MM.1S (cell line): ENCODE measurements around the gene NGEF.

Source experiments
- DNase-seq: peaks from one replicate; pipeline ENCODE4 v3.0.0-alpha.2; 2015
- H2AFZ ChIP-seq: fragments of 300-600 bp; sonication (generic); 2 replicates; pipeline ENCODE4 v1.6.0; 2016; ENCODE audit warnings: antibody characterized with exemption, low read length
- H3F3A ChIP-seq: fragments of 300-600 bp; sonication (generic); 2 replicates; pipeline ENCODE4 v1.6.1; 2016; ENCODE audit warnings: mild to moderate bottlenecking, antibody characterized with exemption, low read length, moderate library complexity, mixed read lengths; ENCODE audit not compliant: insufficient read depth
- H3K27ac ChIP-seq: fragments of 300-600 bp; sonication (generic); 2 replicates; pipeline ENCODE4 v1.5.1; 2016; ENCODE audit warnings: mild to moderate bottlenecking, low read length
- H3K27me3 ChIP-seq: fragments of 300-600 bp; sonication (generic); replicated peaks from 2 replicates; pipeline ENCODE4 v1.6.0; 2016; ENCODE audit warnings: low read length; ENCODE audit not compliant: insufficient read depth
- H3K36me3 ChIP-seq: fragments of 300-600 bp; sonication (generic); replicated peaks from 2 replicates; pipeline ENCODE4 v1.6.1; 2016; ENCODE audit warnings: mild to moderate bottlenecking, low read length, mixed read lengths; ENCODE audit not compliant: insufficient read depth
- H3K4me1 ChIP-seq: fragments of 300-600 bp; sonication (generic); 2 replicates; pipeline ENCODE4 v1.6.1; 2016; ENCODE audit warnings: low read length, mixed read lengths
- H3K4me2 ChIP-seq: fragments of 300-600 bp; sonication (generic); 2 replicates; pipeline ENCODE4 v1.6.0; 2016; ENCODE audit warnings: low read depth, low read length
- H3K4me3 ChIP-seq: fragments of 300-600 bp; sonication (generic); 2 replicates; pipeline ENCODE4 v1.5.1; 2016; ENCODE audit warnings: low read length, mixed read lengths
- H3K79me2 ChIP-seq: fragments of 300-600 bp; sonication (generic); 2 replicates; pipeline ENCODE4 v1.6.1; 2016; ENCODE audit warnings: mixed run types, low read length, mixed read lengths
- H3K9ac ChIP-seq: fragments of 300-600 bp; sonication (generic); 2 replicates; pipeline ENCODE4 v1.6.1; 2016; ENCODE audit warnings: low read length, mixed read lengths
- H3K9me2 ChIP-seq: fragments of 300-600 bp; sonication (generic); replicated peaks from 2 replicates; pipeline ENCODE4 v1.6.1; 2016; ENCODE audit warnings: mild to moderate bottlenecking, low read length, mixed read lengths; ENCODE audit not compliant: insufficient read depth
- H3K9me3 ChIP-seq: fragments of 300-600 bp; sonication (generic); replicated peaks from 2 replicates; pipeline ENCODE4 v1.6.1; 2016; ENCODE audit warnings: mild to moderate bottlenecking, low read length, mixed read lengths; ENCODE audit not compliant: insufficient read depth
- H4K20me1 ChIP-seq: fragments of 300-600 bp; sonication (generic); 2 replicates; pipeline ENCODE4 v1.6.1; 2016; ENCODE audit warnings: mild to moderate bottlenecking, low read length, moderate library complexity, mixed read lengths; ENCODE audit not compliant: insufficient read depth
- EZH2 ChIP-seq: fragments of 300-600 bp; sonication (generic); optimal IDR thresholded peaks from 2 replicates; pipeline ENCODE3; 2017; ENCODE audit warnings: low read depth, mild to moderate bottlenecking, antibody characterized with exemption, low read length, mixed read lengths
- EZH2phosphoT487 ChIP-seq: fragments of 300-600 bp; sonication (generic); IDR thresholded peaks from 2 replicates; pipeline ENCODE4 v1.6.1; 2018; ENCODE audit warnings: antibody characterized with exemption, low read length
- TF ChIP-seq, protein P1 (sequence below): fragments of 300-600 bp; sonication (generic); IDR thresholded peaks from 2 replicates; pipeline ENCODE4 v1.5.1; 2016; ENCODE audit warnings: antibody characterized with exemption, low read length, mixed read lengths

NGEF gene

GRCh38 chr2:232894746-232895145, 118.3 kb downstream of the NGEF start:
- H3K27ac ChIP-seq = no peak overlapping the region
- H3K4me1 ChIP-seq = no peaks in the 10 kb centered on the region
- H3F3A ChIP-seq = no peaks in the 10 kb centered on the region
- H3K9ac ChIP-seq = no peak overlapping the region
- no peaks in the 10 kb centered on the region for H3K36me3 ChIP-seq
- H4K20me1 ChIP-seq = no peaks in the 10 kb centered on the region
- no peaks in the 10 kb centered on the region for H3K9me2 ChIP-seq
- H3K4me2 ChIP-seq = no peak overlapping the region
- TF ChIP-seq EZH2phosphoT487 (no peak), EZH2 (no peak)
- TF ChIP-seq, protein P1, sequence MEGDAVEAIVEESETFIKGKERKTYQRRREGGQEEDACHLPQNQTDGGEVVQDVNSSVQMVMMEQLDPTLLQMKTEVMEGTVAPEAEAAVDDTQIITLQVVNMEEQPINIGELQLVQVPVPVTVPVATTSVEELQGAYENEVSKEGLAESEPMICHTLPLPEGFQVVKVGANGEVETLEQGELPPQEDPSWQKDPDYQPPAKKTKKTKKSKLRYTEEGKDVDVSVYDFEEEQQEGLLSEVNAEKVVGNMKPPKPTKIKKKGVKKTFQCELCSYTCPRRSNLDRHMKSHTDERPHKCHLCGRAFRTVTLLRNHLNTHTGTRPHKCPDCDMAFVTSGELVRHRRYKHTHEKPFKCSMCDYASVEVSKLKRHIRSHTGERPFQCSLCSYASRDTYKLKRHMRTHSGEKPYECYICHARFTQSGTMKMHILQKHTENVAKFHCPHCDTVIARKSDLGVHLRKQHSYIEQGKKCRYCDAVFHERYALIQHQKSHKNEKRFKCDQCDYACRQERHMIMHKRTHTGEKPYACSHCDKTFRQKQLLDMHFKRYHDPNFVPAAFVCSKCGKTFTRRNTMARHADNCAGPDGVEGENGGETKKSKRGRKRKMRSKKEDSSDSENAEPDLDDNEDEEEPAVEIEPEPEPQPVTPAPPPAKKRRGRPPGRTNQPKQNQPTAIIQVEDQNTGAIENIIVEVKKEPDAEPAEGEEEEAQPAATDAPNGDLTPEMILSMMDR = no peak
- DNase-seq = no peak
- H3K9me3 ChIP-seq = no peaks in the 10 kb centered on the region
- no peaks in the 10 kb centered on the region for H3K27me3 ChIP-seq
- no peak overlapping the region for H2AFZ ChIP-seq
- H3K4me3 ChIP-seq = no peak overlapping the region
- H3K79me2 ChIP-seq = no peaks in the 10 kb centered on the region

DNA sequence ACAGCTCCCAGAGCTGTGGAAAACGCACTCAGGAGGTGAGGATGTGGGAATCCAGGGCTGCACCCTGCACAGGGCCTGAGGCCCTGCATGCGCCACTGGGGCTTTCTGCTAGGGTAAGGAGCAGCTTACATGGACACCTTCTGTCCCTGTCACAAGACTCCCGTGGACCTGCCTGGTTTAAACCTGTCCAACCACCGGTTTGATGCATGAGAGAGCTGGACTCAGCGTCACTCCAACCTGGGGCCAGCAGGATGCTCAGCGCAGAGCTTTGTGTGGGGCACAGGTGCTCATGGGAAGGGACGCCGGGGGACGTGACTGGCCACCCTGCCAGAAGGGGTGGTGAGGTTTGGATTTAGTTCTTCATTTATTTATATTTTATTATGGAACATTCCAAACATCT, 118.8 kb downstream of the NGEF start:
- H4K20me1 ChIP-seq = no peaks in the 10 kb centered on the region
- H3K79me2 ChIP-seq = no peaks in the 10 kb centered on the region
- TF ChIP-seq, protein P1 = no peak
- TF ChIP-seq EZH2phosphoT487 (no peak), EZH2 (no peak)
- no peaks in the 10 kb centered on the region for H3K9me3 ChIP-seq
- no peaks in the 10 kb centered on the region for H3K4me1 ChIP-seq
- no peak overlapping the region for H2AFZ ChIP-seq
- no peak overlapping the region for H3K27ac ChIP-seq
- H3K4me3 ChIP-seq = no peak overlapping the region
- no peak overlapping the region for H3K4me2 ChIP-seq
- no peaks in the 10 kb centered on the region for H3K27me3 ChIP-seq
- H3K9me2 ChIP-seq = no peaks in the 10 kb centered on the region
- no peak overlapping the region for H3K9ac ChIP-seq
- H3F3A ChIP-seq = no peaks in the 10 kb centered on the region
- no peak for DNase-seq
- no peaks in the 10 kb centered on the region for H3K36me3 ChIP-seq

DNA sequence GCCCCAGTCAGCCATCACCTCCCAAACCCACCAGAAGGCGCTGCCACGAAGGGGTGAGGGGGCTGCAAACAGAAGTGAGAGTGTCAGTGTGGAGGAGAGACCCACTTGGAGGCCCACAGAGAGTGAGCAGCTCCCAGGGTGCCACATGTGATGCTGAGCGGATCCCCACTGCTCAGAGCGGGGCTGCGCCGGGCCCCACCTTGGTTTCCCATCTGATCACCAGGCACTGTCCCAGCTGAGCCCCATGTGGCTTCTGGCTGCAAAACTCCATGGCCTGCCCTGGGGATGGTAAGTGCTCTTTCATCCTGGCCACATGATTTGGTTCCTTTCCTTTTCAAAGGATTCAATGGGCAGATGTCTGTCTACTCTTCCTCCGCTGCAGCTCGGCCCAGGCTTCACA, 119.2 kb downstream of the NGEF start:
- H3K4me2 ChIP-seq = no peak overlapping the region
- H3K9me3 ChIP-seq = no peaks in the 10 kb centered on the region
- H3K4me1 ChIP-seq = no peaks in the 10 kb centered on the region
- no peaks in the 10 kb centered on the region for H4K20me1 ChIP-seq
- no peak for TF ChIP-seq EZH2phosphoT487
- no peak for TF ChIP-seq EZH2
- TF ChIP-seq, protein P1 = no peak
- H3K36me3 ChIP-seq = no peaks in the 10 kb centered on the region
- no peaks in the 10 kb centered on the region for H3K9me2 ChIP-seq
- no peak overlapping the region for H2AFZ ChIP-seq
- no peak overlapping the region for H3K4me3 ChIP-seq
- no peaks in the 10 kb centered on the region for H3F3A ChIP-seq
- H3K79me2 ChIP-seq = no peaks in the 10 kb centered on the region
- H3K27me3 ChIP-seq = no peaks in the 10 kb centered on the region
- no peak overlapping the region for H3K27ac ChIP-seq
- no peak for DNase-seq
- no peak overlapping the region for H3K9ac ChIP-seq
